AG09319 (cell line): ENCODE data around the gene BOK.

Experiments
- DNase-seq: peaks from one replicate; pipeline ENCODE4 v3.0.0-alpha.2; 2010; ENCODE audit warnings: low read depth; ENCODE audit errors: extremely low read depth
- TF ChIP-seq, protein P1 (sequence below): IDR thresholded peaks from 2 replicates; pipeline ENCODE4 v1.5.1; 2011; ENCODE audit warnings: low read depth, mild to moderate bottlenecking, inconsistent platforms, low read length, moderate library complexity

The BOK gene

DNA sequence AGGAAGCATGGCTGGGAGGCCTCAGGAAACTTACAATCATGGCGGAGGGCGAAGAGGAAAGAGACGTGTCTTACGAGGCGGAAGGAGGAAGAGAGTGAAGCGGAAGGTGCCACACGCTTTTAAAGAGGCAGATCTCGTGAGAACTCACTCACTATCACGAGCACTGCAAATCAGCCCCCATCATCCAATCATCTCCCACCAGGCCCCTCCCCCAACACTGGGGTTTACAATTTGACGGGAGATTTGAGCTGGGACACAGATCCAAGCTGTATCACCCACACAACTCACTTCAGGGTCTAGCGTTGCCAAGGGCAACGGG, 5.1 kb upstream of the BOK start:
- TF ChIP-seq, protein P1, sequence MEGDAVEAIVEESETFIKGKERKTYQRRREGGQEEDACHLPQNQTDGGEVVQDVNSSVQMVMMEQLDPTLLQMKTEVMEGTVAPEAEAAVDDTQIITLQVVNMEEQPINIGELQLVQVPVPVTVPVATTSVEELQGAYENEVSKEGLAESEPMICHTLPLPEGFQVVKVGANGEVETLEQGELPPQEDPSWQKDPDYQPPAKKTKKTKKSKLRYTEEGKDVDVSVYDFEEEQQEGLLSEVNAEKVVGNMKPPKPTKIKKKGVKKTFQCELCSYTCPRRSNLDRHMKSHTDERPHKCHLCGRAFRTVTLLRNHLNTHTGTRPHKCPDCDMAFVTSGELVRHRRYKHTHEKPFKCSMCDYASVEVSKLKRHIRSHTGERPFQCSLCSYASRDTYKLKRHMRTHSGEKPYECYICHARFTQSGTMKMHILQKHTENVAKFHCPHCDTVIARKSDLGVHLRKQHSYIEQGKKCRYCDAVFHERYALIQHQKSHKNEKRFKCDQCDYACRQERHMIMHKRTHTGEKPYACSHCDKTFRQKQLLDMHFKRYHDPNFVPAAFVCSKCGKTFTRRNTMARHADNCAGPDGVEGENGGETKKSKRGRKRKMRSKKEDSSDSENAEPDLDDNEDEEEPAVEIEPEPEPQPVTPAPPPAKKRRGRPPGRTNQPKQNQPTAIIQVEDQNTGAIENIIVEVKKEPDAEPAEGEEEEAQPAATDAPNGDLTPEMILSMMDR = no peak
- no peak for DNase-seq

DNA sequence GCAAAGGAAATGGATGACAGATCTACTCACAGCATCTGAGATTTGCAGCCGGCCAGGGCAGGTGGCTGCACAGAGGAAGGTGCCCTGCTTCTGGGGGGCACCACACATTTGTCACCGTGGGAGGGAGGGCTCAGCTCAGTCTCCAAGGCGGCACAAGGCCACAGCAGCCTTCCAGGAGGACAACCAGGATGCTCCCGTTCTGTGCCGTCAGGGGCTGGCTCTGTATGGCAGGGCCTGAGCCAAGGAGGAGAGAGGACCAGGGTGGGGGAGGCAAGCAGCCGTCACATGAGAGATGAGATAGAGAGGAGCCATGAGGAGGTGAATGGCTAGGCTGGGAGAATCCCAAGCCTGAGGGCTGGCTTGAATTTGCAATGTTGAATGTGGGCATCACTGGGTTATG, 4.6 kb upstream of the BOK start:
- TF ChIP-seq, protein P1 = no peak
- DNase-seq = no peak

DNA sequence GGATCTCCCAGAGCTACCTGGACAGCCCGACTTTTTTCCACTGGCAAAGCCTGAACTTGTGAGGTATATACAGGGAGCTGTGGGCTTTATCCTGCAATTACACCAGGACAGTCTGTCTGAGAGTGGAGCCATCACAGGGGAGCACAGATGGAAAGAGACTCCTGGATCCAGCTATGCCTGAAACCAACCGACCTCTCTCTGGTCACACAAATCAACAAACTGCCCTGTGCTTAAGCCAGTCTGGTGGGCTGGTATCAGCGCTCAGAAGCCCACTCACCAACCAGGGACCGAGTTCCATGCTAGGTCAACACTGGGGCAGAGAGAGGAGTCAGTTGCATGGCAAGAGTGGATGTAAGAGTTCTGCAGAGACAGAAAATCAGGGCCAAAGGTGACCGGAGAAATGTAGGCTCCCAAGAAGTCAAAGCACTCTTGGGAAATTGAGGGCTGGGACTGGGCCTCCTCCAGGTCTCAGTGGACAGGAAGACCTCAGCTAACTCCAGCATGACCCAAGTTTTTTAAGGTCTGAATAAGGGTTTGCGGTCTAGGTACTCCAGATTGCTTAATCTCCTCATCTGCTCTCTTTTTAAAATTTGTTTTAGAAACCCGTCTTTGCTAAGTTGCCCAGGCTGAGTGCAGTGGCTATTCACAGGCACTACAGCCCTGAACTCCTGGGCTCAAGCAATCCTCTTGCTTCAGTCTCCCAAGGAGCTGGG, 3.8 kb upstream of the BOK start:
- TF ChIP-seq, protein P1 = no peak
- no peak for DNase-seq

DNA sequence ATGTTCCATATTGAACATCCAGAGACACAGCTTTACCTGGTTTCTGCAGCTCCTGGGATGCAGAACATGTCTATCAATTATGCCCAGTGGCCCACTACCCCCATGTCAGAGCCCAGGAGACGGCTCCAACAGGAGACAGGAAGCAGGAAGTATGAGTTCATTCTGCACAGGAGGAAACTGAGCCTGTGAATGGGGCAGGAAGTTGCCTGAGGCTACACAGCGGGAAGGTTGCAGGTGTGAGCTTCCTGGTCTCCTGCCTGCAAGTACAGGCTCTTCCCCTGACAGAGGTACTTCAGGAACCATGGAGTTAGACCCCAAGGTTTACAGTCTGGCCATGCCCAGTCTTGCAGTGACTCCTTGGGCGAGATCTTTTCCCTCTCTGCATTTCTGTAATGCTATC, 2.8 kb upstream of the BOK start:
- TF ChIP-seq, protein P1 = no peak
- DNase-seq = no peak

DNA sequence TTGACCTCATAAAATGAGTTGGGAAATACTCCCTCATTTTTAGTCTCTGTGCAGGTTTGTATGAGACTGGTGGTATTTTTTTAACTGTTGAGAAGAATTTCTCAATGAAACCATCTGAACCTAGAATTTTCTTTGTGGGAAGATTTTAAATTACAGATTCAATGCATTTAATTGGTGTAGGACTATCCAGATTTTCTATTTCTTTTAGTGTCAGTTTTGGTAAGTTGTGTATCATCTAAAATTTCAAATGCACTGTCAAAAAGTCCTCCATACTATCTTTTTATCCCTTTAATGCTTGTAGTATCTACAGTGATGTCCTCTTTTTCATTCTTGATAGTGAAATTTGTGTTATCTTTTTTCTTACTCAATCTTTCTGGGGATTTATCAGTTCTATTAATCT, 1.8 kb upstream of the BOK start:
- TF ChIP-seq, protein P1 = no peak
- no peak for DNase-seq

DNA sequence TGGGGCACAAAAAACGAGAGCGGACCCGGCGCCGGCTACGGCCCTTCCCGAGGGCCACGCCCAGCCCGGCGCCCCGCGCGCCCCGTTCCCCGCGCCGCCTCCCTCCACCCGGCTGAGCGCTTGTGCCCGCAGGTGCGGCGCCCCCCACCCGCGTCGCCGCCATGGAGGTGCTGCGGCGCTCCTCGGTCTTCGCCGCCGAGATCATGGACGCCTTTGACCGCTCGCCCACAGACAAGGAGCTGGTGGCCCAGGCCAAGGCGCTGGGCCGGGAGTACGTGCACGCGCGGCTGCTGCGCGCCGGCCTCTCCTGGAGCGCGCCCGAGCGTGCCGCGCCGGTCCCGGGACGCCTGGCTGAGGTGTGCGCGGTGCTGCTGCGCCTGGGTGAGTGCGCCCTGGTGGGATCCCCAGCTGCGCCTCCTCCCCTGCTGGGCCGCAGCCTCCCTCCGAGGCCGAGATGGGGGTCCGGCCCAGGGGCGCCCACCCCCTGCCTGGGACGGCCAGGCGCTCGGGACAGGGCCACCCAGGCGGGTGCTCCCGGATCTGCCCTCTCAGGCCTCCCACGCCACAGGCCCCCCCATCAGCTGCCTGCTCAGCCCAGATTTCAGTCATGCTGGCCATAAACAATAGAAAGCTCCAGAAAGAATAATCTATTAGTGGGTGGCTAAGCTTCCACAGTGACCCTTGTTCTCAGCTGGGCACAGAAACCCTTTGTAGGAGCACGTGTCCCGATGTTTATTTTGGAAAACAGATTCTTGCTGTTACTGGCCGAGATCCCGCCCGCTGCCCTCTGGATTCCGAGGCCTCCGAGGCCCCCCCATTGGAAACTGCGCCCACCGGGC, 997 bp downstream of the BOK start:
- DNase-seq = no peak
- TF ChIP-seq, protein P1 = no peak

DNA sequence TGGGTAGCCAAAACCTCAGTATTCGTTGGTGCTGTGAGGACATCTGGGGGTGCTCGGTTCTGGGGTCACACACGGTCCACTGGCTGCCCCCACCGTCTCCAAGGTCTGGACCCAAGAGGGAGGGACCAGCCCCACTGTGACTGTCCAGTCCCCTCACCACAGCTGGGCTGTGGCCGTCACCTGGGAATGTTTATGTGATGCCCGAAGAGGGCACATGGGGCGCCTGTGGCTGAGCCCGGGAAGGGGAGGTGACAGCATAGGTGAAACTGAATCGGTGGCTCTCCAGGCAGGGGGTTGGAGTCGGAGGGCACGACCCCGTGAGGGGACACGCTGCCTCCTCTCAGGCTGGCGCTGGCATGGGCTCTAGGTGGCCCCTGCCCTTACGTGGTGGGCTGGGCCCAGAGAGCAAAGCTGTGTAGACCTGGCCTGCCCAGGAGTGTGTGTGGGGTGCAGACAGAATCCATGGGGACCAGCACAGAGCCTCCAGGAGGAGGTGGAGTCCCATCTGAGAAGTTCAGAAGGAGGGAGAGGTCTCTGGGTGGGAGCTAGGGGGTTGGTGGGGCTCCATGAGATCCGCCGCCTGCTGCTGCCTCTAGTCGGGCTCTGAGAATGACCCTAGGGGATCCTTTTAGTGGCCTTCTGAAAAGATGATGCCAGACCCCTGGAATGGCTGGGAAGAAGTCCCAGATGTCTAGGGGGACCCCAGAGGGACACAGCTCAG, 1.8 kb downstream of the BOK start:
- no peak for DNase-seq
- TF ChIP-seq, protein P1 = no peak
